ENCODE measurements around the gene CBFA2T3. TPM values are rescaled to one million over a fixed set of nuclear protein-coding genes. Genes with fewer than 3 reads are reported as not detected.

The CBFA2T3 gene
- total and polyA plus RNA-seq, 8 donors: 3.8 to 10.4 (median 5.4) TPM

- Histone ChIP-seq H3K27ac (no peak overlapping the region), H3K4me3 (no peak overlapping the region), H3K4me1 (peaks cover 0 to 21% of the 10 kb centered on the region in 2 donors), H3K36me3 (no peaks in the 10 kb centered on the region), H3K9me3 (no peaks in the 10 kb centered on the region), H3K27me3 (peaks cover 0 to 33% of the 10 kb centered on the region in 2 donors)
- intact Hi-C loops (cut with DNase I): no loop called here
- ATAC-seq (no peak), DNase-seq (no peak)
- TF ChIP-seq, protein P1, sequence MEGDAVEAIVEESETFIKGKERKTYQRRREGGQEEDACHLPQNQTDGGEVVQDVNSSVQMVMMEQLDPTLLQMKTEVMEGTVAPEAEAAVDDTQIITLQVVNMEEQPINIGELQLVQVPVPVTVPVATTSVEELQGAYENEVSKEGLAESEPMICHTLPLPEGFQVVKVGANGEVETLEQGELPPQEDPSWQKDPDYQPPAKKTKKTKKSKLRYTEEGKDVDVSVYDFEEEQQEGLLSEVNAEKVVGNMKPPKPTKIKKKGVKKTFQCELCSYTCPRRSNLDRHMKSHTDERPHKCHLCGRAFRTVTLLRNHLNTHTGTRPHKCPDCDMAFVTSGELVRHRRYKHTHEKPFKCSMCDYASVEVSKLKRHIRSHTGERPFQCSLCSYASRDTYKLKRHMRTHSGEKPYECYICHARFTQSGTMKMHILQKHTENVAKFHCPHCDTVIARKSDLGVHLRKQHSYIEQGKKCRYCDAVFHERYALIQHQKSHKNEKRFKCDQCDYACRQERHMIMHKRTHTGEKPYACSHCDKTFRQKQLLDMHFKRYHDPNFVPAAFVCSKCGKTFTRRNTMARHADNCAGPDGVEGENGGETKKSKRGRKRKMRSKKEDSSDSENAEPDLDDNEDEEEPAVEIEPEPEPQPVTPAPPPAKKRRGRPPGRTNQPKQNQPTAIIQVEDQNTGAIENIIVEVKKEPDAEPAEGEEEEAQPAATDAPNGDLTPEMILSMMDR (IDR thresholded peaks at IDR 0.05): no peak
Observed at GRCh38 chr16:88927661-88928060, 49.3 kb downstream of the CBFA2T3 start.

- Histone ChIP-seq H3K27me3 (peaks cover 0 to 40% of the 10 kb centered on the region in 2 donors), H3K27ac (no peak overlapping the region), H3K9me3 (no peaks in the 10 kb centered on the region), H3K4me3 (no peak overlapping the region), H3K4me1 (peaks cover 4 to 28% of the 10 kb centered on the region in 2 donors), H3K36me3 (no peaks in the 10 kb centered on the region)
- ATAC-seq (no peak), DNase-seq (no peak)
- intact Hi-C loops (cut with DNase I): no loop called here
- TF ChIP-seq, protein P1 (IDR thresholded peaks at IDR 0.05): no peak
Observed at GRCh38 chr16:88927010-88927409, 50.0 kb downstream of the CBFA2T3 start.

GRCh38 chr16:88926374-88926990, 50.5 kb downstream of the CBFA2T3 start:
- Histone ChIP-seq H3K4me1 (peaks cover 9 to 33% of the 10 kb centered on the region in 2 donors), H3K4me3 (no peak overlapping the region), H3K36me3 (no peaks in the 10 kb centered on the region), H3K9me3 (no peaks in the 10 kb centered on the region), H3K27me3 (peaks cover 0 to 44% of the 10 kb centered on the region in 2 donors), H3K27ac (no peak overlapping the region)
- ATAC-seq (no peak), DNase-seq (no peak)
- intact Hi-C loops (cut with DNase I): no loop called here
- TF ChIP-seq, protein P1 (IDR thresholded peaks at IDR 0.05): no peak

- Histone ChIP-seq H3K4me1 (peaks cover 19 to 43% of the 10 kb centered on the region in 2 donors), H3K27me3 (peaks cover 0 to 44% of the 10 kb centered on the region in 2 donors), H3K36me3 (no peaks in the 10 kb centered on the region), H3K4me3 (no peak overlapping the region), H3K27ac (no peak overlapping the region), H3K9me3 (no peaks in the 10 kb centered on the region)
- intact Hi-C loops (cut with DNase I): no loop called here
- TF ChIP-seq, protein P1 (IDR thresholded peaks at IDR 0.05): no peak
- DNase-seq: no peak
- ATAC-seq: no peak
Observed at GRCh38 chr16:88925540-88925887, 51.5 kb downstream of the CBFA2T3 start.

- no peaks in the 10 kb centered on the region for H3K36me3 ChIP-seq
- TF ChIP-seq, protein P1 (IDR thresholded peaks at IDR 0.05): no peak
- ATAC-seq (peak; percentile 33), DNase-seq (no peak)
- H3K27ac ChIP-seq: no peak overlapping the region
- H3K9me3 ChIP-seq: no peaks in the 10 kb centered on the region
- H3K4me1 ChIP-seq: peaks cover 20 to 47% of the 10 kb centered on the region in 2 donors
- H3K27me3 ChIP-seq: peaks cover 0 to 44% of the 10 kb centered on the region in 2 donors
- intact Hi-C loops (cut with DNase I): no loop called here
- no peak overlapping the region for H3K4me3 ChIP-seq
Observed at GRCh38 chr16:88924834-88925539, 52.0 kb downstream of the CBFA2T3 start.
